HCT116 (cell line): ENCODE results near the gene EIF2AK3. TPM values are rescaled to one million over a fixed set of nuclear protein-coding genes. Genes with fewer than 3 reads are reported as not detected.

ENCODE experiments used
- ATAC-seq: fragments of 200-7000 bp; cut with Tn5 transposase; 2 replicates; pipeline ENCODE4 v1.9.1; 2020; ENCODE audit warnings: mild to moderate bottlenecking, moderate library complexity
- BruUV-seq: library from RNA; stranded (reverse); fragments of 400-500 nt; replicated peaks from 2 replicates; lab custom pipeline; 2021; lab: Mats Ljungman, UMichigan
- CTCF ChIA-PET: fragments of 300-600 bp; sonication (Branson Sonifier 250); formaldehyde crosslinking; loops from one replicate; lab custom pipeline; 2021; ENCODE audit warnings: antibody characterized with exemption; lab: Charles Lee
- POLR2A ChIA-PET: fragments of 300-600, 350-600 bp; sonication (Branson Sonifier 250); formaldehyde crosslinking; loops from one replicate; lab custom pipeline; 2021; ENCODE audit warnings: antibody characterized with exemption; lab: Charles Lee
- RAD21 ChIA-PET, 2 experiments: fragments of 300-600 bp; sonication (Branson Sonifier 250); formaldehyde crosslinking; loops; one replicate each; lab custom pipeline; 2023; ENCODE audit warnings: low total read pairs in 2 of 2; ENCODE audit not compliant: uncharacterized antibody in 2 of 2, unreplicated experiment in 2 of 2, low non-redundant PET in 1 of 2; lab: Charles Lee
- DNase-seq: peaks from one replicate; pipeline ENCODE4 v3.0.0-alpha.2; 2010; ENCODE audit warnings: low read depth, low spot score
- H2AFZ ChIP-seq: fragments of 200-600 bp; shearing (Covaris generic), sonication (generic); 2 replicates; pipeline ENCODE4 v1.6.1; 2017; ENCODE audit warnings: low read depth, mixed run types, mixed read lengths, antibody characterized with exemption, low read length; ENCODE audit not compliant: poor library complexity, severe bottlenecking
- H3K27ac ChIP-seq: 2 replicates; pipeline ENCODE4 v1.5.1; 2012; ENCODE audit warnings: low read depth, low read length
- H3K27me3 ChIP-seq: fragments of 200-600 bp; sonication (generic); 2 replicates; pipeline ENCODE4 v1.6.1; 2016; ENCODE audit warnings: mixed run types, low read length, mixed read lengths; ENCODE audit not compliant: insufficient read depth
- H3K36me3 ChIP-seq, 2 experiments: fragments of 200-500 bp in 1 of 2; fragments of 200-600 bp in 1 of 2; sonication (Bioruptor generic) in 1 of 2; sonication (generic) in 1 of 2; 2 replicates each; pipeline versions ENCODE4 v1.5.1 to v1.6.1; 2014 to 2016; ENCODE audit warnings: low read length in 2 of 2, inconsistent platforms in 1 of 2, mixed read lengths in 1 of 2, mixed run types in 1 of 2; ENCODE audit not compliant: insufficient read depth in 2 of 2, control insufficient read depth in 1 of 2
- H3K4me1 ChIP-seq, 2 experiments: fragments of 200-600 bp in 1 of 2; sonication (generic) in 1 of 2; 2 replicates each; pipeline versions ENCODE4 v1.5.1 to v1.6.1; 2012 to 2017; ENCODE audit warnings: low read length in 2 of 2, inconsistent platforms in 1 of 2, mild to moderate bottlenecking in 1 of 2, mixed read lengths in 1 of 2, mixed run types in 1 of 2, moderate library complexity in 1 of 2; ENCODE audit not compliant: insufficient read depth in 2 of 2, control insufficient read depth in 1 of 2
- H3K4me2 ChIP-seq: fragments of 200-600 bp; sonication (generic); 2 replicates; pipeline ENCODE4 v1.6.1; 2017; ENCODE audit warnings: mixed run types, low read length, mixed read lengths
- H3K4me3 ChIP-seq, 2 experiments: fragments of 200-600 bp in 1 of 2; sonication (generic) in 1 of 2; replicated peaks in 1 of 2; 2 replicates each; pipeline ENCODE4 v1.5.1; 2011 to 2016; ENCODE audit warnings: low read length in 2 of 2, control low read depth in 1 of 2, low read depth in 1 of 2, mild to moderate bottlenecking in 1 of 2, mixed read lengths in 1 of 2, mixed run types in 1 of 2
- H3K79me2 ChIP-seq: fragments of 200-600 bp; sonication (generic); 2 replicates; pipeline ENCODE4 v1.6.1; 2017; ENCODE audit warnings: mild to moderate bottlenecking, mixed run types, low read length, moderate library complexity, mixed read lengths; ENCODE audit not compliant: insufficient read depth
- H3K9ac ChIP-seq: fragments of 200-600 bp; sonication (generic); 2 replicates; pipeline ENCODE4 v1.6.1; 2016; ENCODE audit warnings: low read length, mixed read lengths
- H3K9me2 ChIP-seq: fragments of 200-600 bp; sonication (generic), shearing (Covaris generic); 2 replicates; pipeline ENCODE4 v1.6.1; 2017; ENCODE audit warnings: mixed run types, mild to moderate bottlenecking, moderate library complexity; ENCODE audit not compliant: insufficient read depth
- H3K9me3 ChIP-seq, 2 experiments: fragments of 200-500 bp in 1 of 2; fragments of 200-600 bp in 1 of 2; sonication (Bioruptor generic) in 1 of 2; sonication (generic) in 1 of 2; 2 replicates each; pipeline ENCODE4 v1.6.1; 2014 to 2017; ENCODE audit warnings: low read length in 2 of 2, mixed read lengths in 2 of 2, inconsistent platforms in 1 of 2, low read depth in 1 of 2, mild to moderate bottlenecking in 1 of 2, mixed run types in 1 of 2, moderate library complexity in 1 of 2; ENCODE audit not compliant: control insufficient read depth in 1 of 2, insufficient read depth in 1 of 2
- H4K20me1 ChIP-seq: fragments of 200-600 bp; sonication (generic), shearing (Covaris generic); 2 replicates; pipeline ENCODE4 v1.6.1; 2017; ENCODE audit warnings: mixed run types, mild to moderate bottlenecking, moderate library complexity; ENCODE audit not compliant: insufficient read depth
- CTCF ChIP-seq, 3 experiments: fragments of 200-600 bp in 1 of 3; sonication (generic) in 1 of 3; IDR thresholded peaks in 2 of 3; conservative IDR thresholded peaks in 1 of 3; 2 replicates each; pipeline ENCODE4 v1.5.1; 2012 to 2017; ENCODE audit warnings: low read depth in 2 of 3, low read length in 2 of 3, antibody characterized with exemption in 1 of 3, borderline replicate concordance in 1 of 3, control low read depth in 1 of 3, mild to moderate bottlenecking in 1 of 3, mixed read lengths in 1 of 3, mixed run types in 1 of 3, moderate library complexity in 1 of 3; ENCODE audit not compliant: insufficient read depth in 1 of 3
- EGR1 ChIP-seq: IDR thresholded peaks from 2 replicates; pipeline ENCODE4 v1.6.1; 2012; ENCODE audit warnings: low read depth
- EZH2 ChIP-seq: fragments of 200-600 bp; sonication (generic); IDR thresholded peaks from 2 replicates; pipeline ENCODE4 v1.6.1; 2017; ENCODE audit warnings: antibody characterized with exemption, mixed run types
- FOSL1 ChIP-seq: IDR thresholded peaks from 2 replicates; pipeline ENCODE4 v1.6.1; 2012; ENCODE audit warnings: low read depth
- POLR2A ChIP-seq: IDR thresholded peaks from 2 replicates; pipeline ENCODE4 v1.7.0; 2011; ENCODE audit warnings: borderline replicate concordance; ENCODE audit not compliant: insufficient read depth, insufficient read length; ENCODE audit errors: extremely low read depth
- POLR2AphosphoS5 ChIP-seq: IDR thresholded peaks from 2 replicates; pipeline ENCODE4 v1.6.1; 2011; ENCODE audit warnings: mild to moderate bottlenecking, low read depth, low read length, moderate library complexity
- RAD21 ChIP-seq: IDR thresholded peaks from 2 replicates; pipeline ENCODE4 v1.6.1; 2012; ENCODE audit warnings: low read depth, mild to moderate bottlenecking
- REST ChIP-seq: IDR thresholded peaks from 2 replicates; pipeline ENCODE4 v1.6.1; 2012; ENCODE audit warnings: low read depth
- ZBTB33 ChIP-seq: IDR thresholded peaks from 2 replicates; pipeline ENCODE4 v1.6.1; 2011; ENCODE audit warnings: mild to moderate bottlenecking, low read length, moderate library complexity; ENCODE audit not compliant: insufficient replicate concordance; ENCODE audit errors: extremely low read depth
- ZFX ChIP-seq: fragments of 450-650 bp; IDR thresholded peaks from 2 replicates; pipeline ENCODE4 v1.6.1; 2017
- ZNF274 ChIP-seq: fragments of 200-500 bp; sonication (Bioruptor generic); IDR thresholded peaks from 2 replicates; pipeline ENCODE4 v1.6.1; 2014; ENCODE audit warnings: mild to moderate bottlenecking, low read depth, low read length, inconsistent platforms
- intact Hi-C: fragments of 100-400 bp; cut with micrococcal nuclease; formaldehyde crosslinking; loops from 2 replicates; pipeline ENCODE4 v1.10.0; 2022
- total RNA-seq: library from RNA; stranded (reverse); gene quantifications from one replicate; pipeline ENCODE4 v1.2.1, GENCODE V29; 2021; ENCODE audit not compliant: unreplicated experiment
- TF ChIP-seq, protein P1 (sequence below): IDR thresholded peaks from 2 replicates; pipeline ENCODE4 v1.6.1; 2012
- TF ChIP-seq, protein P2 (sequence below): IDR thresholded peaks from 2 replicates; pipeline ENCODE4 v1.6.1; 2012

EIF2AK3 gene
- total RNA-seq, 1 experiment from 2014 or later = 8.9 TPM

- POLR2A ChIA-PET = no interaction called here
- no TSS peak for BruUV-seq
- intact Hi-C loops = no loop called here
Observed at GRCh38 chr2:88636026-88636425, 8.8 kb upstream of the EIF2AK3 start.

More at GRCh38 chr2:88636026-88636425, 8.8 kb upstream of the EIF2AK3 start:
- Histone ChIP-seq H3K27ac (no peak overlapping the region), H3K9me2 (no peaks in the 10 kb centered on the region), H3K9me3 (no peaks in the 10 kb centered on the region), H4K20me1 (no peaks in the 10 kb centered on the region), H3K4me2 (no peak overlapping the region), H3K36me3 (no peaks in the 10 kb centered on the region), H3K79me2 (no peaks in the 10 kb centered on the region), H3K27me3 (no peaks in the 10 kb centered on the region), H2AFZ (no peak overlapping the region), H3K9ac (no peak overlapping the region), H3K4me1 (peaks cover 9 to 15% of the 10 kb centered on the region in 2 experiments; a peak in 3 of 4 replicates), H3K4me3 (no peak overlapping the region)
- TF ChIP-seq ZFX (no peak), FOSL1 (no peak), CTCF (IDR thresholded peaks at IDR 0.05 in 2 of 3, conservative IDR thresholded peaks at IDR 0.05 in 1 of 3; ENCODE audit: borderline replicate concordance in 1 of 3, insufficient read depth in 1 of 3, low read depth in 2 of 3, low read length in 2 of 3) (no peak), ZNF274 (no peak), RAD21 (no peak), POLR2AphosphoS5 (no peak), REST (no peak), EZH2 (no peak), ZBTB33 (no peak), EGR1 (no peak), POLR2A (no peak)
- TF ChIP-seq, protein P1, sequence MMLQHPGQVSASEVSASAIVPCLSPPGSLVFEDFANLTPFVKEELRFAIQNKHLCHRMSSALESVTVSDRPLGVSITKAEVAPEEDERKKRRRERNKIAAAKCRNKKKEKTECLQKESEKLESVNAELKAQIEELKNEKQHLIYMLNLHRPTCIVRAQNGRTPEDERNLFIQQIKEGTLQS = no peak
- TF ChIP-seq, protein P2, sequence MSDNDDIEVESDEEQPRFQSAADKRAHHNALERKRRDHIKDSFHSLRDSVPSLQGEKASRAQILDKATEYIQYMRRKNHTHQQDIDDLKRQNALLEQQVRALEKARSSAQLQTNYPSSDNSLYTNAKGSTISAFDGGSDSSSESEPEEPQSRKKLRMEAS = no peak
- CTCF ChIA-PET = interaction anchor here (0.5 kb wide), 1 partner anchor 85 kb away, joined by 3 read pairs; no protein-coding TSS in a partner anchor
- no peak for DNase-seq
- no peak for ATAC-seq
- RAD21 ChIA-PET = no interaction called here
